HepG2 (cell line): Measurements from ENCODE around the gene MXRA8. TPM values are rescaled to one million over a fixed set of nuclear protein-coding genes. Genes with fewer than 3 reads are reported as not detected.
A peak's percentile ranks its signal among the peaks of the same experiment; 100 is the strongest.

Experiments used
- ATAC-seq: fragments of 200-7000 bp; cut with Tn5 transposase; 3 replicates; pipeline ENCODE4 v1.9.1; 2020; ENCODE audit warnings: mild to moderate bottlenecking, moderate library complexity
- BruUV-seq: library from RNA; stranded (reverse); fragments of 400-500 nt; replicated peaks from 2 replicates; lab custom pipeline; 2021; lab: Mats Ljungman, UMichigan
- CTCF ChIA-PET: fragments of 300-600 bp; formaldehyde crosslinking; extraction: SDS; loops from one replicate; lab custom pipeline; 2021; ENCODE audit warnings: low total read pairs, inconsistent platforms, low intra/inter-chr PET ratio; lab: Yijun Ruan, JAX
- POLR2A ChIA-PET: fragments of 350-600 bp; sonication (Branson Sonifier 250); formaldehyde crosslinking; loops from one replicate; lab custom pipeline; 2020; ENCODE audit warnings: antibody characterized with exemption, inconsistent platforms; lab: Yijun Ruan, JAX
- DNase-seq: peaks from one replicate; pipeline ENCODE4 v3.0.0-alpha.2; 2015; ENCODE audit warnings: low spot score
- FAIRE-seq: peaks from 3 replicates; lab custom pipeline; 2011; peaks lifted over from hg19 to GRCh38; lab: Jason Lieb, UNC
- H2AFZ ChIP-seq: one replicate; pipeline ENCODE4 v1.6.1; 2011; ENCODE audit warnings: low read length, inconsistent platforms
- H3K27ac ChIP-seq: fragments of 300-600 bp; 3 replicates; pipeline ENCODE4 v1.8.0; 2011; ENCODE audit warnings: mixed run types, mild to moderate bottlenecking, mixed read lengths, low read length, inconsistent platforms; ENCODE audit not compliant: insufficient read depth; ENCODE audit errors: extremely low read length
- H3K27me3 ChIP-seq, 2 experiments: fragments of 200-600 bp in 1 of 2; 2 replicates in 1 of 2; 3 replicates in 1 of 2; pipeline versions ENCODE4 v1.6.0 to v1.8.0; 2011; ENCODE audit warnings: low read length in 2 of 2, mild to moderate bottlenecking in 2 of 2, moderate library complexity in 2 of 2, inconsistent platforms in 1 of 2; ENCODE audit not compliant: insufficient read depth in 2 of 2, control insufficient read depth in 1 of 2
- H3K36me3 ChIP-seq, 2 experiments: fragments of 200-600 bp in 1 of 2; replicated peaks in 1 of 2; 2 replicates in 1 of 2; 3 replicates in 1 of 2; pipeline versions ENCODE4 v1.5.1 to v1.8.0; 2011; ENCODE audit warnings: low read length in 2 of 2, inconsistent platforms in 1 of 2; ENCODE audit not compliant: insufficient read depth in 2 of 2, control insufficient read depth in 1 of 2
- H3K4me1 ChIP-seq: 2 replicates; pipeline ENCODE4 v1.5.1; 2012; ENCODE audit warnings: low read length, inconsistent platforms; ENCODE audit not compliant: insufficient read depth
- H3K4me2 ChIP-seq: 2 replicates; pipeline ENCODE4 v1.6.0; 2011; ENCODE audit warnings: low read depth, low read length, inconsistent platforms
- H3K4me3 ChIP-seq, 3 experiments: fragments of 200-600 bp in 1 of 3; sonication (generic), shearing (Covaris generic) in 1 of 3; replicated peaks in 1 of 3; 2 replicates each; pipeline ENCODE4 v1.5.1; 2011 to 2016; ENCODE audit warnings: low read length in 3 of 3, inconsistent platforms in 2 of 3, low read depth in 2 of 3, mild to moderate bottlenecking in 2 of 3, control low read depth in 1 of 3, mixed read lengths in 1 of 3; ENCODE audit not compliant: insufficient read depth in 1 of 3
- H3K79me2 ChIP-seq: one replicate; pipeline ENCODE4 v1.6.1; 2011; ENCODE audit warnings: low read length, inconsistent platforms; ENCODE audit not compliant: insufficient read depth
- H3K9ac ChIP-seq: 2 replicates; pipeline ENCODE4 v1.6.0; 2011; ENCODE audit warnings: mild to moderate bottlenecking, low read depth, low read length, inconsistent platforms; ENCODE audit not compliant: insufficient read depth
- H3K9me3 ChIP-seq: 2 replicates; pipeline ENCODE4 v1.5.1; 2012; ENCODE audit warnings: mild to moderate bottlenecking, low read length
- H4K20me1 ChIP-seq: 2 replicates; pipeline ENCODE4 v1.6.0; 2011; ENCODE audit warnings: inconsistent platforms, mild to moderate bottlenecking, low read length, moderate library complexity; ENCODE audit not compliant: insufficient read depth
- AGO1 ChIP-seq: fragments of 200-400 bp; formaldehyde crosslinking; IDR thresholded peaks from 2 replicates; pipeline ENCODE4 v1.6.1; 2017; ENCODE audit warnings: mild to moderate bottlenecking, low read depth, low read length, moderate library complexity; ENCODE audit not compliant: poor library complexity, severe bottlenecking
- ATM ChIP-seq: fragments of 450-650 bp; IDR thresholded peaks from 2 replicates; pipeline ENCODE4 v1.7.1; 2017; ENCODE audit warnings: mild to moderate bottlenecking, borderline replicate concordance
- DNMT3B ChIP-seq: conservative IDR thresholded peaks from 2 replicates; pipeline ENCODE4 v1.6.1; 2016; ENCODE audit warnings: missing biosample characterization, control low read depth
- GRHL1 ChIP-seq: sonication (generic); formaldehyde crosslinking; conservative IDR thresholded peaks from 2 replicates; pipeline ENCODE4 v1.8.0; 2022; ENCODE audit warnings: missing genetic modification reagents
- JARID2 ChIP-seq: sonication (generic); formaldehyde crosslinking; IDR thresholded peaks from 2 replicates; pipeline ENCODE4 v1.8.1; 2023; ENCODE audit warnings: missing genetic modification reagents, inconsistent platforms; ENCODE audit not compliant: insufficient replicate concordance
- MAZ ChIP-seq, 2 experiments: sonication (generic) in 1 of 2; formaldehyde crosslinking in 1 of 2; IDR thresholded peaks; 2 replicates each; pipeline versions ENCODE4 v1.5.0 to v1.6.1; 2012 to 2020; ENCODE audit warnings: low read depth in 2 of 2, mild to moderate bottlenecking in 2 of 2, borderline replicate concordance in 1 of 2, improper control_type of control experiment in 1 of 2, low read length in 1 of 2, missing genetic modification reagents in 1 of 2, moderate library complexity in 1 of 2
- MXD1 ChIP-seq: sonication (generic); formaldehyde crosslinking; IDR thresholded peaks from 2 replicates; pipeline ENCODE4 v1.4.0; 2020; ENCODE audit warnings: mild to moderate bottlenecking, missing genetic modification reagents
- NFKB2 ChIP-seq: sonication (generic); formaldehyde crosslinking; IDR thresholded peaks from 2 replicates; pipeline ENCODE4 v1.4.0; 2020; ENCODE audit warnings: missing genetic modification reagents, borderline replicate concordance
- NFYB ChIP-seq: sonication (generic); formaldehyde crosslinking; IDR thresholded peaks from 2 replicates; pipeline ENCODE4 v1.4.0; 2020; ENCODE audit warnings: missing genetic modification reagents
- PCBP1 ChIP-seq: fragments of 200-400 bp; formaldehyde crosslinking; IDR thresholded peaks from 2 replicates; pipeline ENCODE4 v1.6.1; 2017; ENCODE audit warnings: mild to moderate bottlenecking, low read depth, low read length, borderline replicate concordance
- TEAD3 ChIP-seq: optimal IDR thresholded peaks from 2 replicates; pipeline ENCODE3; 2016; ENCODE audit warnings: borderline replicate concordance
- TRIM24 ChIP-seq: sonication (generic); formaldehyde crosslinking; IDR thresholded peaks from 2 replicates; pipeline ENCODE4 v1.8.0; 2022; ENCODE audit warnings: mild to moderate bottlenecking, missing genetic modification reagents
- ZC3H13 ChIP-seq: sonication (generic); formaldehyde crosslinking; IDR thresholded peaks from 2 replicates; pipeline ENCODE4 v1.8.1; 2023; ENCODE audit warnings: mild to moderate bottlenecking, missing genetic modification reagents, moderate library complexity
- ZFP41 ChIP-seq: sonication (generic); formaldehyde crosslinking; IDR thresholded peaks from 2 replicates; pipeline ENCODE4 v1.4.0; 2020; ENCODE audit warnings: mild to moderate bottlenecking, missing genetic modification reagents, borderline replicate concordance
- ZNF224 ChIP-seq: sonication (generic); formaldehyde crosslinking; IDR thresholded peaks from 2 replicates; pipeline ENCODE4 v1.5.0; 2020; ENCODE audit warnings: mild to moderate bottlenecking, missing genetic modification reagents
- ZSCAN21 ChIP-seq: sonication (generic); formaldehyde crosslinking; IDR thresholded peaks from 2 replicates; pipeline ENCODE4 v1.8.0; 2022; ENCODE audit warnings: mild to moderate bottlenecking, missing genetic modification reagents, moderate library complexity, borderline replicate concordance
- WGBS: methylation state at CpG from one replicate; pipeline ENCODE4 v1.1.6; 2017; ENCODE audit warnings: low lambda C conversion rate; 5-methylcytosine and 5-hydroxymethylcytosine counted together
- in situ Hi-C: cut with HindIII; loops from 2 replicates; pipeline ENCODE4 v1.10.0; 2017; ENCODE audit warnings: low pct_unique_long_range_greater_than_20kb; ENCODE audit not compliant: extremely low pct_ligation_motif_present
- intact Hi-C: fragments of 100-400 bp; cut with micrococcal nuclease; formaldehyde crosslinking; loops from one replicate; pipeline ENCODE4 v1.10.0; 2022; ENCODE audit not compliant: unreplicated experiment
- polyA plus RNA-seq, 8 experiments: library from polyadenylated mRNA; depleted of rRNA in 3 of 8; stranded (reverse) in 7 of 8; unstranded in 1 of 8; fragments of >200 nt; fragmentation: Illumina TruSeq in 4 of 8; extraction: Trizol in 4 of 8; gene quantifications; 2 replicates each; pipeline versions ENCODE4 v1.2.1 to v1.2.3, GENCODE V29; 2011 to 2016; ENCODE audit warnings: low read depth in 4 of 8, missing spikeins in 1 of 8, mixed read lengths in 1 of 8; ENCODE audit not compliant: insufficient read depth in 1 of 8
- total RNA-seq, 5 experiments: library from RNA; depleted of rRNA; stranded (reverse); fragments of >200 nt; fragmentation: Illumina TruSeq; extraction: Trizol; gene quantifications; 2 replicates each; pipeline ENCODE4 v1.2.3, GENCODE V29; 2016; ENCODE audit warnings: low read depth in 1 of 5
- TF ChIP-seq, protein P1 (sequence below): sonication (generic); formaldehyde crosslinking; IDR thresholded peaks from 2 replicates; pipeline ENCODE4 v1.4.0; 2020; ENCODE audit warnings: missing genetic modification reagents, borderline replicate concordance

The MXRA8 gene
- total and polyA plus RNA-seq, 2 of the 13 experiments (the other 11 are each of a cell fraction or from before 2014, with no cell fraction given), result 19.8 to 44.8 TPM

GRCh38 chr1:1361233-1361981 is 3.1 kb upstream of the MXRA8 start (continued):
- TF ChIP-seq NFYB (CRISPR knock-in tag) (no peak), PCBP1 (0 out of 2 replicates have a peak, but pooled peaks have one; percentile 26), AGO1 (peak; percentile 60)

GRCh38 chr1:1360506-1361169 is 2.3 kb upstream of the MXRA8 start:
- H3K27me3 ChIP-seq, result no peaks in the 10 kb centered on the region
- ChIA-PET POLR2A (interaction anchor here (1.0 to 4.0 kb wide), 4 partner anchors 9 to 15 kb away, joined by 3 to 38 read pairs (median 14); partner anchors contain the start of genes AURKAIP1 and DVL1), CTCF (no interaction called here)
- TSS peak; percentile 47 for BruUV-seq
- peaks cover 57% of the 10 kb centered on the region for H3K4me1 ChIP-seq
- no peak overlapping the region for H2AFZ ChIP-seq
- no peaks in the 10 kb centered on the region for H3K9me3 ChIP-seq
- DNase-seq, result peak; percentile 68
- H3K4me2 ChIP-seq, result peak overlapping the region; percentile 92
- H3K9ac ChIP-seq, result peak overlapping the region; percentile 80
- intact Hi-C loops (no loop called here), in situ Hi-C loops (no loop called here)
- 87% methylated on average over 14 of the region's 20 CpGs for WGBS
- ATAC-seq, result peak; percentile 20
- no peaks in the 10 kb centered on the region for H4K20me1 ChIP-seq
- peaks cover 4% of the 10 kb centered on the region for H3K79me2 ChIP-seq
- peak overlapping the region; percentile 88 for H3K27ac ChIP-seq
- peak overlapping the region in 2 of 3 experiments; percentile 71 to 74; a peak in 5 of 6 replicates for H3K4me3 ChIP-seq
- no peaks in the 10 kb centered on the region for H3K36me3 ChIP-seq
- no peak for FAIRE-seq
- 0 out of 2 replicates have a peak, but pooled peaks have one; percentile 0 for TF ChIP-seq ZSCAN21 (CRISPR knock-in tag)
- TF ChIP-seq JARID2 (CRISPR knock-in tag), result no peak
- TF ChIP-seq, protein P1, sequence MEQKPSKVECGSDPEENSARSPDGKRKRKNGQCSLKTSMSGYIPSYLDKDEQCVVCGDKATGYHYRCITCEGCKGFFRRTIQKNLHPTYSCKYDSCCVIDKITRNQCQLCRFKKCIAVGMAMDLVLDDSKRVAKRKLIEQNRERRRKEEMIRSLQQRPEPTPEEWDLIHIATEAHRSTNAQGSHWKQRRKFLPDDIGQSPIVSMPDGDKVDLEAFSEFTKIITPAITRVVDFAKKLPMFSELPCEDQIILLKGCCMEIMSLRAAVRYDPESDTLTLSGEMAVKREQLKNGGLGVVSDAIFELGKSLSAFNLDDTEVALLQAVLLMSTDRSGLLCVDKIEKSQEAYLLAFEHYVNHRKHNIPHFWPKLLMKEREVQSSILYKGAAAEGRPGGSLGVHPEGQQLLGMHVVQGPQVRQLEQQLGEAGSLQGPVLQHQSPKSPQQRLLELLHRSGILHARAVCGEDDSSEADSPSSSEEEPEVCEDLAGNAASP (CRISPR knock-in tag), result no peak
- no peak for TF ChIP-seq NFKB2 (CRISPR knock-in tag)
- no peak for TF ChIP-seq DNMT3B
- TF ChIP-seq MXD1 (CRISPR knock-in tag), result no peak
- TF ChIP-seq TEAD3, result peak; percentile 71
- no peak for TF ChIP-seq ZFP41 (CRISPR knock-in tag)
- TF ChIP-seq GRHL1 (CRISPR knock-in tag), result no peak
- 0 out of 2 replicates have a peak, but pooled peaks have one; percentile 39 for TF ChIP-seq MAZ (IDR thresholded peaks at IDR 0.05; ENCODE audit: borderline replicate concordance, low read depth, low read length)
- 0 out of 2 replicates have a peak, but pooled peaks have one; percentile 3 for TF ChIP-seq MAZ (CRISPR knock-in tag; IDR thresholded peaks at IDR 0.05; ENCODE audit: low read depth)
- TF ChIP-seq ZC3H13 (CRISPR knock-in tag), result 0 out of 2 replicates have a peak, but pooled peaks have one; percentile 10
- no peak for TF ChIP-seq ZNF224 (CRISPR knock-in tag)
- no peak for TF ChIP-seq ATM
- 0 out of 2 replicates have a peak, but pooled peaks have one; percentile 33 for TF ChIP-seq TRIM24 (CRISPR knock-in tag)
